Gastroesophageal sphincter (tissue), 4 donors: ENCODE measurements around the gene STRIT1. TPM values are rescaled to one million over a fixed set of nuclear protein-coding genes. Genes with fewer than 3 reads are reported as not detected.
"Not testable (repeated sequence)": the region's sequence is repeated elsewhere in the genome, so short reads cannot be mapped to it uniquely, and the experiment has no call there.

Experiments
- ATAC-seq: fragments of 150-250 bp; one replicate; pipeline ENCODE4 v1.9.1; 2016; ENCODE audit warnings: mild to moderate bottlenecking, moderate library complexity
- H3K27ac ChIP-seq, 4 donors: fragments of 200-600 bp; sonication (generic) in 3 of 4; 1 replicate in 3 of 4; 2 replicates in 1 of 4; pipeline ENCODE4 v1.5.1; 2016 to 2019
- H3K27me3 ChIP-seq: fragments of 200-600 bp; sonication (generic); one replicate; pipeline ENCODE4 v1.5.1; 2019
- H3K36me3 ChIP-seq, 2 donors: fragments of 200-600 bp; sonication (generic); one replicate each; pipeline ENCODE4 v1.5.1; 2019; ENCODE audit warnings: control low read depth in 1 of 2
- H3K4me1 ChIP-seq, 3 donors: fragments of 200-600 bp; sonication (generic); 1 replicate in 2 of 3; 2 replicates in 1 of 3; pipeline ENCODE4 v1.5.1; 2016 to 2019; ENCODE audit warnings: control low read depth in 2 of 3
- H3K4me3 ChIP-seq, 2 donors: fragments of 200-600 bp; sonication (generic); one replicate each; pipeline ENCODE4 v1.5.1; 2019; ENCODE audit warnings: mild to moderate bottlenecking in 1 of 2, moderate library complexity in 1 of 2
- H3K9me3 ChIP-seq, 3 donors: fragments of 200-600 bp; sonication (generic); one replicate each; pipeline ENCODE4 v1.5.1; 2017 to 2019; ENCODE audit warnings: control low read depth in 2 of 3
- CTCF ChIP-seq, 4 experiments: fragments of 200-600 bp in 2 of 4; fragments of 450-650 bp in 2 of 4; sonication (generic) in 1 of 4; IDR thresholded peaks; one replicate each; pipeline ENCODE4 v1.5.1; 2017 to 2019; ENCODE audit warnings: antibody characterized with exemption in 4 of 4, mild to moderate bottlenecking in 2 of 4, moderate library complexity in 2 of 4
- EP300 ChIP-seq: sonication (generic); formaldehyde crosslinking; IDR thresholded peaks from one replicate; pipeline ENCODE4 v1.6.1; 2017; ENCODE audit warnings: antibody characterized with exemption, mild to moderate bottlenecking
- POLR2A ChIP-seq, 2 donors: fragments of 450-650 bp; IDR thresholded peaks; one replicate each; pipeline ENCODE4 v1.6.1; 2017; ENCODE audit warnings: antibody characterized with exemption in 2 of 2, mild to moderate bottlenecking in 2 of 2, moderate library complexity in 1 of 2
- POLR2AphosphoS5 ChIP-seq: sonication (generic); formaldehyde crosslinking; IDR thresholded peaks from one replicate; pipeline ENCODE4 v1.6.1; 2017; ENCODE audit warnings: antibody characterized with exemption
- WGBS, 2 donors: methylation state at CpG; one replicate each; pipeline ENCODE4 v1.1.5; 2018; ENCODE audit warnings: low coverage in 1 of 2; 5-methylcytosine and 5-hydroxymethylcytosine counted together
- total RNA-seq, 4 donors: library from RNA; depleted of rRNA; stranded (reverse); fragments of >200 nt; gene quantifications; one replicate each; pipeline ENCODE4 v1.1.0, GENCODE V29; 2016

The STRIT1 gene
- total RNA-seq, 4 donors from 2014 or later, result not detected

GRCh38 chr3:155281912-155282311, 11.6 kb downstream of the STRIT1 start:
- no peak for ATAC-seq
- Histone ChIP-seq H3K9me3 (no peaks in the 10 kb centered on the region), H3K36me3 (no peaks in the 10 kb centered on the region), H3K4me1 (no peaks in the 10 kb centered on the region), H3K27me3 (no peaks in the 10 kb centered on the region), H3K4me3 (no peak overlapping the region), H3K27ac (no peak overlapping the region)
- WGBS, 2 donors, result 77 to 89% methylated on average over 2 of the region's 2 CpGs
- no peak for TF ChIP-seq POLR2AphosphoS5

GRCh38 chr3:155276089-155276488, 17.4 kb downstream of the STRIT1 start:
- not testable (repeated sequence) for H3K4me1 ChIP-seq, H3K27me3 ChIP-seq, H3K9me3 ChIP-seq, H3K4me3 ChIP-seq, H3K27ac ChIP-seq, H3K36me3 ChIP-seq, ATAC-seq
- 88 to 91% methylated on average over 5 to 6 of the region's 6 CpGs for WGBS, 2 donors

GRCh38 chr3:155275159-155275754, 18.2 kb downstream of the STRIT1 start:
- not testable (repeated sequence) for H3K36me3 ChIP-seq, H3K27ac ChIP-seq, H3K4me1 ChIP-seq, H3K27me3 ChIP-seq, H3K4me3 ChIP-seq, ATAC-seq, H3K9me3 ChIP-seq
- WGBS, 2 donors, result 79% methylated on average over 5 to 6 of the region's 6 CpGs

- whole genome bisulfite sequencing, 2 donors, result 94 to 95% methylated on average over 3 to 4 of the region's 4 CpGs
- not testable (repeated sequence) for H3K27ac ChIP-seq, H3K9me3 ChIP-seq, H3K27me3 ChIP-seq, H3K4me3 ChIP-seq, ATAC-seq, H3K4me1 ChIP-seq, H3K36me3 ChIP-seq
Measured at GRCh38 chr3:155274435-155274834, 19.0 kb downstream of the STRIT1 start.

- no peaks in the 10 kb centered on the region for H3K27me3 ChIP-seq
- no peaks in the 10 kb centered on the region for H3K9me3 ChIP-seq
- no peak for ATAC-seq
- no peak overlapping the region for H3K4me3 ChIP-seq
- H3K4me1 ChIP-seq, result no peaks in the 10 kb centered on the region
- no peaks in the 10 kb centered on the region for H3K36me3 ChIP-seq
- H3K27ac ChIP-seq, result no peak overlapping the region
- no CpG with 5 or more reads among the region's 1 CpG for WGBS, 2 donors
- TF ChIP-seq EP300, result no peak
- TF ChIP-seq CTCF (IDR thresholded peaks at IDR 0.05), result no peak
- TF ChIP-seq POLR2A (IDR thresholded peaks at IDR 0.05), result no peak
- no peak for TF ChIP-seq POLR2AphosphoS5
Measured at GRCh38 chr3:155271343-155271613, 22.2 kb downstream of the STRIT1 start.

GRCh38 chr3:155270485-155271342, 22.8 kb downstream of the STRIT1 start:
- no peak for ATAC-seq

More at GRCh38 chr3:155270485-155271342, 22.8 kb downstream of the STRIT1 start:
- Histone ChIP-seq H3K27me3 (no peaks in the 10 kb centered on the region), H3K27ac (no peak overlapping the region), H3K4me3 (no peak overlapping the region), H3K4me1 (no peaks in the 10 kb centered on the region), H3K9me3 (no peaks in the 10 kb centered on the region), H3K36me3 (no peaks in the 10 kb centered on the region)
- no peak for TF ChIP-seq EP300
- TF ChIP-seq CTCF (IDR thresholded peaks at IDR 0.05), result no peak
- no peak for TF ChIP-seq POLR2A (IDR thresholded peaks at IDR 0.05)
- TF ChIP-seq POLR2AphosphoS5, result no peak
- 55 to 77% methylated on average over 4 to 6 of the region's 8 CpGs for WGBS, 2 donors
